Measurements from ENCODE around the gene ABCC2.

The ABCC2 gene

DNA sequence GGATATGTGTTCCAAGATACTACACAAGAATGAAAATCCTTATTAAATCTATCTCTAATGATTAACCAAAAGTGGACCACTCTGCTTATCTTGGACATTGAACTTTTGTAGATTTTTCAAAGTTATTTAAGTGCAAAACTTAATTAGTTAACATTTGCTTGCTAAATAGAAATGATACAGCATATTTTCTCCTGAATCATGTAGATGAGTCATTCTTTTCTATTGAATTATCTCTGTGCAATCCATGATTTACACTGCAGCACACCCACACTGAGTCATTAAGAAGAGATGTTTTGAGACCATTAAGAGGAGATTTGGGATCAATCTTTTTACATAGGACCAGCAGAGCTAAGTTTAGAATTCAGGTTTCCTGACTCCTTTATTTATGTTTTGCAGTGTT lies 6.6 kb upstream of the ABCC2 start:
- no peak for DNase-seq

DNA sequence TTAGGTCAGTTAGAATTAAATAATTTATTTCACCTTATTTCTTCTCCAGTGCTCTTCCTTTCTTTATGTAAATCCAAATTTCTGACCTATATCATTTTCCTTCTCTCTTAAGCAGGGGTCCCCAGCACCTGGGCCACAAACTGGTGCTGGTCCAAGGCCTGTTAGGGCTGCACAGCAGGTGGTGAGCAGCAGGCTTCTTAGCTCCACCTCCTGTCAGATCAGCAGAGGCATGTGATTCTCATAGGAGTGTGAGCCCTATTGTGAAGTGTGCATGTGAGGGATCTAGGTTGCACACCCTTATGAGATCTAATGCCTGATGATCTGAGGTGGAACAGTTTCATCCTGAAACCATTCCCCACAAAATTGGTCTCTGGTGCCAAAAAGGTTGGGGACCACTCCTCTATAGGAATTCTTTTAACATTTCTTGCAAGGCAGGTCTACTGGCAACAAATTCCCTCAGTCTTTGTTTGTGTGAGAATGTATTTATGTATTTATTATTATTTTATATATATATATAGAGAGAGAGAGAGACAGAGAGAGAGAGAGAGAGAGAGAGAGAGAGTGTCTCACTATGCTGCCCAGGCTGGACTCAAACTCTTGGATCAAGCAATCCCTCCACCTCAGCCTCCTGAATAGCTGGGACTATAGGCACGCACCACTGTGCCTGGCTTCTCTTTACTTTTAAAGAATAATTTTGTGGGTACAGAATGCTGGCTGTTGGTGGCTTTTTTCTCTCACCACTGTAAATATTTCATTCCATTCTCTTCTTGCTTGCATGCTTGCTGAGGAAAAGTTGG lies 4.3 kb upstream of the ABCC2 start:
- no peak for DNase-seq

DNA sequence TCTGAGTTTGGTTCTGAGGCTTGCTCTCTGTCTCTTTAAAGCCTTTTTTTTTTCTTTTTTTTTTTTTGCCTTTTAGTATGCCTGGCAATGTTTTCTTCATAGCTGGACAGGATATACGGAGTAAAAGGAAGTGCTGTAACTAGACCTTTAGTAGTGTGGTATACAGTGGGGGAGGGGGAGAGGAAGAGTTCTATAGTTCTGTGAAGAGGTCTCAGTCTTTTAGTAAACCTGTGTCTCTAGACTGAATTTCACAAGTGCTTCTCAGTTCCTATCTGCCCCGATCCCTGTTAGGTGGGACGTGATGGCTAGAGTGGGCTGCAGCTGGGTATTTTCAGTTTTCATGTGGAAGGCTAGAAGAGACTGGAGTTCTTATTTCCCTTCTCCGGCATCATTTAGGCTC lies 3.1 kb upstream of the ABCC2 start:
- no peak for DNase-seq

DNA sequence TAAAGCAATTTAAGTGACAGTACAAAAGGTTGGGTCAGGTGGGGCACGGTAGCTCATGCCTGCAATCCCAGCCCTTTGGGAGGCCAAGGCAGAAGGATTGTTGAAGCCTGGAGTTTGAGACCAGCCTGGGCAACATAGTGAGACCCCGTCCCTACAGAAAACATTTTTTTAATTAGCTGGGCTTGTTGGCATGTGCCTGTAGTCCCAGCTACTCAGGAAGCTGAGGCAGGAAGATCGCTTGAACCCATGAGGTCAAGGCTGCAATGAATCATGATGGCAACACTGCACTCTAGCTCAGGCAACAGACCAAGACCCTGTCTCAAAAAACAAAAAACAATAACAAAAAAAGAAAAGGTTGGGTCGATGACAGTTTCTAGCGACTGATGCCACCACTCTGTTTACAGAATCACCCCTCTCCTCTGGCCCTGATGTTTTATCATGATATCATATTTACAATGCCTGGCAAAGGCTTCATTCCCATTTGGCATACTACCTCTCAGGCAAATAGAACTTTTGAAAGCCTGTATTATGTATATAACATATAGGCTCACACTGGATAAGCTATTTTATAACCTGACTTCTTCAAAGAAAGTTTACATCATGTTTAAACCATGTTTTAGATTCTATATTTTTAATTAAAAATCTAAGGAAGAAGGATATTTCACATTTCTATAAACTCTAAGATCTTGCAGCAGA lies 558 bp upstream of the ABCC2 start:
- no peak for DNase-seq

DNA sequence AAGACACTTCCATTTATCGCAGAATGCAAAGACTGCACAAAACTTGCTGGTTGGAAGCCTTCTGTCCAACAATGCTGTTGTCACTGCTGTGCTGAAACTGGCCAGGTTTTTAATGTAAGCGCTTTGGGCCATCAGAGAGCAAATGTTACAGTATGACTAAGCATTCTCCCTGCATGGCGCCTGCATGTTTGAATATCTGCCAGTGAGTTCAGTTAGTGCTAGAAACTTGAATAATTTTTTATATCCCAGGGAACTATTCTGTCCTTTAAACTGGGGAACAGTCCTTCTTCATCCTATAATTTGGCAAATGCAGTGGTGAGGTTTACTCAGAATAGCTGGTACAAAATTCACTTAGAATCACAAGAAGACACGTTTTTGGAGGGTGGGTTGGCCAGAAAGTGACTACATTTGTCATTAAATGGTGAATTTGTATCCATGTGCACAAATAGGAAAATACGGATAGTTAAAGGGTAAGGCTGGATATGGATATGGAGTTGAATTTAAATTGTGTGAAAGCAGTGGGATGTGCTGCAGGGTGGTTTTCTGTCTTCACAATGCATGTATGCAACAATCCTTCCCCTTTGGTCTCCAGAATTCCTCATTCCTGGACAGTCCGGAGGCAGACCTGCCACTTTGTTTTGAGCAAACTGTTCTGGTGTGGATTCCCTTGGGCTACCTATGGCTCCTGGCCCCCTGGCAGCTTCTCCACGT lies 1.7 kb downstream of the ABCC2 start:
- no peak for DNase-seq

DNA sequence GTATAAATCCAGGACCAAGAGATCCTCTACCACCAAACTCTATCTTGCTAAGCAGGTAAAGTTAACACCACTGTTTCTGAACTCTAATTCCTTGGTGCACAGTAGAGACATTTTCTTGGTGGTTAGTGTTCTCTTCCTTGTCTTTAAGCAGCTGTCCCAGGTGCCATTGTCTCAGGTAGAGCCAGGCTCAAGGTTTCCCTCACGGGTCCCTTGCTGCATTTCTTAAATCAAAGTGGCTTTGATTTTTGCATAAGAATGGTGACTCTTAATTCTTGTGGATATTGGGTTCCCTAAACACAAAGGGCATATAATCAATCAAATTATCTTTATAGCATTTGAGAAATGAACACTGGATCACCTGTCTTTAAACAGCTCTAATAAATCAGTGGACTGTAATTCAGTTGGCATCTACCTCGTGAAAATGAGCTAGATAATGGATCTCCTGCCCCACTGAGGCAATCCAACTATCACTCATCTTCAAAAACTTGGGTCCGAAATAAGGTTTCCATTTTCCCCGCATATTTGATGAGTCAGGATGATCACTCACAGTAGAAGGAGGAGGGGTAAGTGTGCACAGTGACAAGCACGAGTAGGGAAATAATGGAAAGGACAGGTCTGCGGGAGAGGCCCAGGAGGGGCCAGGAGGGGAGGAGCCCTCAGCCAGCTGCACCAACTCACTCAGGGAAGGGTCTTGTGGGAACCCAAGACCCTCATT lies 2.4 kb downstream of the ABCC2 start:
- no peak for DNase-seq

DNA sequence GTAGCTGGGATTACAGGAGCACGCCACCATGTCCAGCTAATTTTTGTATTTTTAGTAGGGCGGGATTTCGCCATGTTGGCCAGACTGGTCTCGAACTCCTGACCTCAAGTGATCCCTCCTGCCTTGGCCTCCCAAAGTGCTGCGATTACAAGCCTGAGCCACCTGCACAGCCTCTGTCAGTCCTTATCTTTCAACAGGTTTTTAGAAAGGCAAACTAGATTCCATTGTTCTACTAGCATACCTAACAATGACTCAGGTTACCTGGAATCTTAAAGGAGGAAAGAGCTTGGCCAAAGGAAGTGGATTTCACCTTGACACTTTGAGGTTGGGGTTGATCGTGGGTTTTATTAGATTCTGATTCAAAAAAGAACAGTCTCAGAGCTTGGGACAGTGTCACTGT lies 3.2 kb downstream of the ABCC2 start:
- DNase-seq = no peak

DNA sequence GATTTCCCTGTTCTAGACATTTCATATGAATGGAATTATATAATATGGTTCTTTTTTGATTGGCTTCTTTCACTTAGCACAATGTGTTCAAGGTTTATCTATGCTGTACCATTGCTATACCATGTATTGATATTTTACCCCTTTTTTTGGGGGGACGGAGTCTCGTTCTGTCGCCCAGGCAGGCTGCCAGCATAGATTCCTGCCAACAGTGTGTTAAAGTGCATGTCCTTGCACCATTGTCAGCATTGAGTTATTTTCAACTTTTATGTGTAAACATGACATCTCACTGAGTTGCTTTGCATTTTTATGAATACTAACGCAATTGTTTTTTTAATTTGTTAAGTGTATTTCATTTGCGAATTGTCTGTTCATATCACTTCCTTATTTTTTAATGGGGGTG lies 4.9 kb downstream of the ABCC2 start:
- DNase-seq = no peak

DNA sequence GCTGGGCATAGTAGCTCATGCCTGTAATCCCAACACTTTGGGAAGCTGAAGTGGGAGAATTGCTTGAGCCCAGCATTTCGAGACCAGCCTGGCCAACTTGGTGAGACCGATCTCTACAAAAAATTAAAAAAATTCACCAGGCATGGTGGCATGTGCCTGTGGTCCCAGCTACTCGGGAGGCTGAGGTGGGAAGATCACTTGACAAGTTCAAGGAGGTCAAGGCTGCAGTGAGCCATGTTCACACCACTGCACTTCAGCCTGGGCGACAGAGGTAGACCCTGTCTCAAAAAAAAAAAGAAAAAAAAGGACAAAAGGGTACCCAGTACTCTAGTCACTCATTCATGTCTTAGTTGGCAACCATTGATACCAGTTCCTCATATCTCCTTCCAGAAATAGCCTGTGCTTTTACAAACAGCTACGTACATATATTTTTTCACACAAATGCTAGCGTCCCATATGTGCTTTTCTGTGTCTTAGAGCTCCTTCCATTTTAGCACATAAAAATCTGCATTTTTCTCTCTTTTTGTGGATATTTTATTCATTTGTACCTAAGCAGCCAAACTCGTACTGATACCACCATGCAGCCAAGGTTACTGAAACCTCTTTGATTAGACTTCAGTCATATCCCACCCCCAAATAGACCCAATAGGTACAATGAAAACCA lies 5.5 kb downstream of the ABCC2 start:
- DNase-seq = no peak

DNA sequence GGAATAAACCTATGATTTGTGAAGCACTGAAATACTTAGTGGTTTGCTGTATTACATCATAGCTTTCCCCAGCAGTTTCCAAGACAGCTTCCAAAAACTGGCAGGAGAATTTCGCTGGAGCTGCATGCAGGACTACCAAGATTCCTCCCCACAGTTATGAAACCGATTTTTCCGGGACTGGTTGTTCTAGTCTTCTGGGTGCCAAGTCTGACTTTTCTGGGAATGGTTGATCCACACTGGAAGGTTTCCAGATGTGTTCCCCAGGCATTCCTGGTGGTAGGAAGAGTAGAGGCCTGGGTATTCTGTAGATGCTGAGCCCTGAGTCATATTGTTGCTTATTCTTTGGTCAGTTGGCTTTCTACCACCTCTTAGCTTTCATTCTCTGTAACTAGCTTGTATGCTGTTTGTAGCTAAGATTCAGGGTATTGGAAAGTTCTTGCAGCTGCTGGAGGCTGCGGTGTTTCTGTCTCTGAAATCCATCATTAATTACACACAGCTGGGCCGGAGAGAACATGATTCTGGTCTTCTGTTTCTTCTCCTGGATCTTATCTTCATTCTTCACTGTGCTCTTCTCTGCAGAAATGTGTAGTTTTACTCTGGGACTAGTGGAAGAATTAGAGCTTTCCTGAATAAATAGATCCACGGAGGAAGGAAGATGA lies 6.3 kb downstream of the ABCC2 start:
- no peak for DNase-seq

DNA sequence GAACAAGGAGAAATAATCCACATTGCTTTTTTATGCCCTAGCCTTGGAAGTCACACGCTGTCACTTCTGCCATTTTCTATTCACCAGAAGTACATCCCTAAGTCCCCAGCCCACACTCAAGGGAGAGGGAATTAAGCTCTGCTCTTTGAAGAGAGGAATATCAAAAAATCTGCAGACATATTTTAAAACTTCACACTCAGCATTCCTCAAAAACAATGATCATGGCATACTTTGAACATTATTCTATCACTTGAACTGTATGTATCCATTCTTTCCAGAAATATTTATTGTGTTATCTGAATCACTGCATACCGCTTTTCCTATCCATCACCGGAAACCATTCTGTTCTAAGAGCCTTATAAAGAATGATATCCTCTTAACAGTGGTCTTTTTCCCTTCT lies 9.4 kb downstream of the ABCC2 start:
- no peak for DNase-seq

DNA sequence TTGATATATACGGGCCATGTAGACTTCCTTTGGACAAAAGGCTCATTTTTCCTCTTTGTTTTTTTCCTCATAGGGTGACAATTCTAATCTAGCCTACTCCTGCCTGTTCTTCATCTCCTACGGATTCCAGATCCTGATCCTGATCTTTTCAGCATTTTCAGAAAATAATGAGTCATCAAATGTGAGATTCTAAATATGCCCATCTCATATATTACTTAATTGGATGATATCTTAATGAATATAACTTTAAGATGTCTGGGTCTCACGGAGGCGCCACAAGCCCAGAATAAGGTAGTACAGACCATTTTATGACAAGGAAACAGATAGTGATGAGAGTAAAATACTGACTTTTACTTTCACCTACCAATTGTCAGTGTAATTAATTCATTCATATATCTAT lies 11.4 kb downstream of the ABCC2 start:
- DNase-seq = no peak

DNA sequence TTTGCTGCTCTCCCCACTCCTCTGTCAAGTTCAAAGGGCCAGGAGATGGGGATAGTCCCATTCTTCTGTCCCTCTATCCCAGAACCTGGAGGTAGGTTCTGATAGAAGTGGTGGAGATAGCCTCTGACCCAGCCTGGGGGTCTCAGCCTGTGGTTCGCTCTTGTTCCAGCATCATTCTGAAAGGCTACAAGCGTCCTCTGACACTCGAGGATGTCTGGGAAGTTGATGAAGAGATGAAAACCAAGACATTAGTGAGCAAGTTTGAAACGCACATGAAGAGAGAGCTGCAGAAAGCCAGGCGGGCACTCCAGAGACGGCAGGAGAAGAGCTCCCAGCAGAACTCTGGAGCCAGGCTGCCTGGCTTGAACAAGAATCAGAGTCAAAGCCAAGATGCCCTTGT lies 14.5 kb downstream of the ABCC2 start:
- no peak for DNase-seq

DNA sequence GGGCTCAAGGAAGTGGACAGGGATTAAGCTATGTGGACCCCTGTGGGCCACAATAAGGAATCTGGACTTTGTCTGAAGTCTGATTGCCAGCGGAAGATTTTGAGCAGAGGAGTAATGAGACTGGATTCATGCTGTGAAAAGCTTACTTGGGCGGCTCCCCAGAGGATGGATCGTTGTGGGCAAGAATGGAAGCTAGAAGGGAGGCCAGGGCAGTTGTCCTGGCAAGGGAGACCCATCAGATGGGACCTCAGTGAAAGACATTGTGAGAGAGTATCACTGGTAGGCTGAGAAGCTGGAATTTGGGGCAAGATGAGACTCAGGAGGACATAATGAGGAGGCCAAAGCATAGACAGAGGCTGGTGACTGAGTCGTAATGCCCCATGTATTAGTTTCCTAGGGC lies 15.6 kb downstream of the ABCC2 start:
- DNase-seq = no peak

DNA sequence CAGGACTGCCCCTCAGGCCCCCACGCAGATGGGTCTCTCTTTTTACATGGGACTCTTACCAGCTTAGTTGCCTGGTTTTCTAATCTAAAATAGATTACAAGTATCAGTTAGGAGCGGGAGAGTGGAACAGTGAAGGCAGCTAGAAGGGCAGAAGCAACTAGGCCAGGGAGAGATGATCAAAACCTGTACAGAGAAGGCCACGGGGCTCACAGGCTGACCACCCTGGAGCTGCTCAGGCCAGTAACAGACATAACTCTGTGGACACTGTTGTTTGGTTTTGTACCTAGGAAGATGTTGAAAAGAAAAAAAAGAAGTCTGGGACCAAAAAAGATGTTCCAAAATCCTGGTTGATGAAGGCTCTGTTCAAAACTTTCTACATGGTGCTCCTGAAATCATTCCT lies 16.5 kb downstream of the ABCC2 start:
- DNase-seq = no peak

DNA sequence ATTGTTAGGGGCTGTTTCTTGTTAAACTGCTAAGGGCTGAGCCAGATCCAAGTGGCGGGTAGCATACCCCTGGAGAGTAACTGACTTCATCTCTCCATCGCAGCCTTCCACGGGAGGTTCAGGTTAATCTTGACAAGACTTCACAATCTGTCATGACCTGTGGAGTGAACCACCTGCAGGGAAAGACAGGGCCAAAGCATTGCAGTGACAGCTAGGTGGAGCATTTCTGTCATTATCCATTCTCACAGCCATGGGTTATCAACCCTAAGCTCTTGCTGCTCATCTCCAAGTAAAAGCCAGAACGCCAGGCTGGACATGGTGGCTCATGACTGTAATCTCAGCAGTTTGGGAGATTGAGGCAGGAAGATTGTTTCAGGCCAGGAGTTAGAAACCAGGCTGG lies 17.2 kb downstream of the ABCC2 start:
- DNase-seq = no peak

DNA sequence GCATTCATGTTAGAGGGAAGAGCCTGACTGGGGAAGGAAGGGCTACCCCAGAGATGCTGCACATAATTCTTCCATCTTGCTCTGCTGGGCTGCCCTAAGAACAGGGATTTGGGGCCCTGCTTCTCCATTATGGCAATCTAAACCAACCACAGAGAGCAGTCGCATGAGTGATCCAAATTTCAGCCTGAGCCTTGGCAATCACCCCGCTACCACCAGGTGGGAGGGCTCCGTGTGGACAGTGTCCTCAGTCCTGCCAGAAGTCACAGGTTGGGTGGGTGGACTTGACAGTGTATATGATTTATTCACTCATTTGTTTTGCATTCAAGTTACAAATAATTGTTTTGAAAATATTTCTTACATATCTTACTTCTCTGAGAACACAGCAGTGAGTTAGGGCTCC lies 22.0 kb downstream of the ABCC2 start:
- no peak for DNase-seq

DNA sequence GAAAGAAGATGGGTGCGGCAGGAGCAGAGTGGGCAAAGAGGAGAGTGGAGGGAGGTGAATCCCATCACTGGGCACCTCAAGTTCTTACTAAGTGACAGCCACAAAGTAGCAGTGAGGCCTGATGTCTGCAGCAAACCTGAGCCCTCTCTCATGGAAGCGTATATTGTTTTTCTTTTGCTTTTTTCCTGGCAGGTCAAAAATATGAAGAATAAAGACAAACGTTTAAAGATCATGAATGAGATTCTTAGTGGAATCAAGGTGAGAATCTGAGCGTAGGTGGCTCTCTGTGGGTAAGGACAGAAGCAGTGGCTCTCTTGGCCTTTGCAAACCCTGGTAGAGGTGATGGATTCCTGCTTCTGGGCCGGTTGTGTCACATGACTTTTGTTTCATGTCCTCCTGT lies 22.8 kb downstream of the ABCC2 start:
- DNase-seq = no peak

DNA sequence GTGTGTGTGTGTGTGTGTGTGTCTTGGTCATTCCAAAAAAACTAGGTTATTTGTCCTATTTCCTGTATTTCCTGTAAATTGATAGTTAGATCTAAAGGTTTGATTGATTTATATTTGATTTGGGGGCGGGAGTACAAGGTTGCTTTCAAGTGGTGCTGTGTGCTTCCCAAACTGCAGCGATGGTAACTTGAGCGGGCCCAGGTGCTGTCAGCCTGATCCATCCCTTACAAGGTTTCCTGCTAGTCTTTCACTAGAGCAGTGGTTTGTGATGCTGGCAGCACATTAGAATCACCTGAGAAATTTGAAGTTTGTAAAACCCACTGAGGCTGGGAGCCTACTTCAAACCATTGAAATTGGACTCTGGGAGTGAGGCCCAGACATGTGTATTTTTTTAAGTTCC lies 23.7 kb downstream of the ABCC2 start:
- DNase-seq = no peak

DNA sequence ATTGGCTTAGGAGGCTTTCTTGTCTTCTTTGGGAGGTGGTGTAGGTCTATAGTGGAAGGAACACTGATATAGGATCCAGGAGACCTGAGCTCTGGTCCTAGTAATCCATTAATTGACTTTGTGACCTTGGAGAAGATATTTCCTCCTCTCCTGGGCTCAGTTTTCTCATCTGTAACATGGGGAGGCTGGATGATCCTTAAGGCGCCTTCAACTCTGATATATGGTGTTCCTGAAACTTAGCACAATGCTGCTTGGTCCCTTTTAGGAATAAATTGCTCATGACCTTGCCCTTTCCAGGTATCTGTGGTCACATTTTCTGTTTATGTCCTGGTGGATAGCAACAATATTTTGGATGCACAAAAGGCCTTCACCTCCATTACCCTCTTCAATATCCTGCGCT lies 25.3 kb downstream of the ABCC2 start:
- no peak for DNase-seq

DNA sequence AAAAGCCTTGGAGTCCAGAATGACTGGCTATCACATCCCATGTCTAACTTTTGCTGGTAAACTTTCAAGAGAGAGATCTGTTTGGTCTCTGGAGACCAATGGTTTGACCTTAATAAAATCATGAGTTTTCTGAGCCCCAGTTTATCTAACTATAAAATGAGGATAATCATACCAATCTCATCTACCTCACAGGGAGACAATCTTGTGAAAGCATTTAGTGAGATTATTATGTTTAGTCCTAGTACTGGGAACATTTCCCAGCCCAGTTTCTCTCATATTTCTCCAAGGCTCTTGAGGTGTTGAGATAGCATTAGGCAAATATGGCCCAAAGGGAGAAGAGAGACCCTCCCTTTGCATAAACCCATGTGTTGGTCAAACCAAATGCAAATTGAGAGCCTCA lies 25.8 kb downstream of the ABCC2 start:
- no peak for DNase-seq

DNA sequence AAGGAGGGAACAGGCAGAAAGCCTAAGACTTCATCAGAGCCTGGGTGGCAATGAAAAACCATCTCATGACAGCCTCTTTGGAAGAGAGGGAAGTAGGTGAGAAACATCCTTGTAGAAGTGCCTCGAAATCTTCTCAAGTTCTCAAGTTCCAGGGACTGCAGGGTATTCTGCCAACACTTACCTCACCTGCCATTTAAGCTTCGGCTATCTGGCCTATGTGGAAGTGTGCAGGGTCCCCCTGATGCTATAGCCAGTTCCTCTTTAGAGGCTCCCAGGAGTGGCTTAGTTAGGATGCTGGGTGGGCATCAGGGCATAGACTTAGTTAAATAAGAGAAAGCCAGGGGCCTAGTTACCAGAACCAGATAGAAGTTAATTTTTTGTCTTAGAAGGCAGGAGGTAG lies 27.0 kb downstream of the ABCC2 start:
- DNase-seq = no peak

Data from activated CD4-positive, alpha-beta T cell treated with anti-CD3 and anti-CD28 coated beads, Interleukin-2, amount 50 U/mL, for 4 hours (primary cell).